Left colon (tissue), 2 donors: ENCODE measurements around the gene DESI1. TPM values are rescaled to one million over a fixed set of nuclear protein-coding genes. Genes with fewer than 3 reads are reported as not detected.
"Not testable (repeated sequence)": the region's sequence is repeated elsewhere in the genome, so short reads cannot be mapped to it uniquely, and the experiment has no call there.

Source experiments
- ATAC-seq: fragments of 200-7000 bp; cut with Tn5 transposase; one replicate; pipeline ENCODE4 v1.9.1; 2020; ENCODE audit warnings: mild to moderate bottlenecking, moderate library complexity
- DNase-seq, 2 donors: peaks; one replicate each; pipeline ENCODE4 v3.0.0-alpha.2; 2020
- intact Hi-C, 2 donors: fragments of 100-400 bp; cut with DNase I in 1 of 2; cut with micrococcal nuclease in 1 of 2; formaldehyde crosslinking; loops; one replicate each; pipeline versions ENCODE4 v1.11.2 to v1.14.0; 2022; cut with DNase I, micrococcal nuclease
- total RNA-seq, 2 donors: library from RNA; stranded (reverse); fragmentation: NEBNext Ultra II Directional; extraction: Animal tissue kit (Norgen Biotek cat#: 25700); gene quantifications; one replicate each; pipeline ENCODE4 v1.2.1, GENCODE V29; 2021
- donor health status: DM: no; HTN: no; CAD: no.
- donor health status: DM: yes; HTN: yes; CAD: no.

DESI1 gene
- total RNA-seq, 2 donors from 2014 or later: 24.5 to 25.2 TPM

- ATAC-seq (no peak), DNase-seq (no peak)
- intact Hi-C loops: no loop called here
Measured at GRCh38 chr22:41570221-41570620, 50.6 kb downstream of the DESI1 start.

- no peak for DNase-seq
- no peak for ATAC-seq
- intact Hi-C loops: no loop called here
Measured at GRCh38 chr22:41568811-41569210, 52.0 kb downstream of the DESI1 start.

- no peak for ATAC-seq
- intact Hi-C loops: no loop called here
- DNase-seq: no peak
Measured at GRCh38 chr22:41567512-41567768, 53.4 kb downstream of the DESI1 start.

- DNase-seq (no peak), ATAC-seq (peak; percentile 40)
- intact Hi-C loops: no loop called here
Measured at GRCh38 chr22:41565403-41566054, 55.3 kb downstream of the DESI1 start.

GRCh38 chr22:41564563-41564962 lies 56.3 kb downstream of the DESI1 start:
- intact Hi-C loops: no loop called here
- no peak for ATAC-seq
- DNase-seq: no peak

GRCh38 chr22:41563051-41563711 lies 57.7 kb downstream of the DESI1 start:
- DNase-seq (no peak), ATAC-seq (no peak)
- intact Hi-C loops: no loop called here

- DNase-seq: no peak
- intact Hi-C loops: no loop called here
- no peak for ATAC-seq
Measured at GRCh38 chr22:41562461-41562860, 58.4 kb downstream of the DESI1 start.

GRCh38 chr22:41561788-41562187 lies 59.1 kb downstream of the DESI1 start:
- ATAC-seq: no peak
- no peak for DNase-seq
- intact Hi-C loops: no loop called here

- no peak for ATAC-seq
- no peak for DNase-seq
- intact Hi-C loops: no loop called here
Measured at GRCh38 chr22:41561335-41561734, 59.5 kb downstream of the DESI1 start.

- no peak for ATAC-seq
- DNase-seq: no peak
- intact Hi-C loops: no loop called here
Measured at GRCh38 chr22:41560095-41560471, 60.8 kb downstream of the DESI1 start.

GRCh38 chr22:41558241-41558630 lies 62.6 kb downstream of the DESI1 start:
- intact Hi-C loops, ATAC-seq, DNase-seq: not testable (repeated sequence)

- intact Hi-C loops: no loop called here
- ATAC-seq: peak; percentile 44
- DNase-seq: peak; percentile 48 to 57
Measured at GRCh38 chr22:41557401-41558240, 63.2 kb downstream of the DESI1 start.

GRCh38 chr22:41556561-41556960 lies 64.3 kb downstream of the DESI1 start:
- DNase-seq (no peak), ATAC-seq (no peak)
- intact Hi-C loops: no loop called here

- no peak for DNase-seq
- intact Hi-C loops: no loop called here
Measured at GRCh38 chr22:41555325-41555982, 65.4 kb downstream of the DESI1 start.

GRCh38 chr22:41551877-41552582 lies 68.8 kb downstream of the DESI1 start:
- ATAC-seq (no peak), DNase-seq (no peak)
- intact Hi-C loops: no loop called here

More at GRCh38 chr22:41555325-41555982, 65.4 kb downstream of the DESI1 start:
- no peak for ATAC-seq

- no peak for ATAC-seq
Measured at GRCh38 chr22:41550952-41551491, 69.8 kb downstream of the DESI1 start.

GRCh38 chr22:41548830-41549211 lies 72.0 kb downstream of the DESI1 start:
- intact Hi-C loops: no loop called here

More at GRCh38 chr22:41550952-41551491, 69.8 kb downstream of the DESI1 start:
- DNase-seq: no peak
- intact Hi-C loops: no loop called here

More at GRCh38 chr22:41548830-41549211, 72.0 kb downstream of the DESI1 start:
- ATAC-seq (no peak), DNase-seq (no peak)
